Inflammatory macrophage (primary cell): ENCODE results near the gene SLC24A3.
A peak's percentile ranks its signal among the peaks of the same experiment; 100 is the strongest.

Experiments used
- DNase-seq, 2 donors: peaks; one replicate each; pipeline ENCODE4 v3.0.0-alpha.2; 2020 to 2022

The SLC24A3 gene

GRCh38 chr20:19723813-19724430 lies 511.5 kb downstream of the SLC24A3 start:
- no peak for DNase-seq

GRCh38 chr20:19725373-19725772 lies 512.9 kb downstream of the SLC24A3 start:
- no peak for DNase-seq

- peak; percentile 29 to 61 for DNase-seq
Observed at GRCh38 chr20:19725814-19726525, 513.5 kb downstream of the SLC24A3 start.

- no peak for DNase-seq
Observed at GRCh38 chr20:19727251-19727847, 514.9 kb downstream of the SLC24A3 start.

DNA sequence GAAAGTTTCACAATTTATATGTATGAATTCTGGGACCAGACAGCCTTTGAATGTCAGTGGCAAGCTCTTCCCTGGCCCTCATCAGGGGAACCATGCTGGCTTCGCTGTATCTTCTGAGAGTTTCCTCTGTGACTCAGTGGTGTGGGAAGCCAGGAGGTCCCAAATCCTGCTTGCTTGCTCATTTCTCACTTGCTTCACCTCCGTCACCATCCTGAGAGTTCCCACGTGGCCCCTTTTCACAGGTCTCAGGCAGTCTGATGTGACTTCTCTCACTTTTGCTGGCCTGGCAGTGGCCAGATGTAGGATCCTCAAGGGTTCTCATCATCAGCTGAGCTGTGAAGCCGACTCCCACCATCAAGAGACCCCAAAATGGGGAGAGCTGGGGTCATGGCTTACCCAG lies 517.2 kb downstream of the SLC24A3 start:
- no peak for DNase-seq

- DNase-seq: no peak
Observed at GRCh38 chr20:19730706-19731105, 518.3 kb downstream of the SLC24A3 start.

DNA sequence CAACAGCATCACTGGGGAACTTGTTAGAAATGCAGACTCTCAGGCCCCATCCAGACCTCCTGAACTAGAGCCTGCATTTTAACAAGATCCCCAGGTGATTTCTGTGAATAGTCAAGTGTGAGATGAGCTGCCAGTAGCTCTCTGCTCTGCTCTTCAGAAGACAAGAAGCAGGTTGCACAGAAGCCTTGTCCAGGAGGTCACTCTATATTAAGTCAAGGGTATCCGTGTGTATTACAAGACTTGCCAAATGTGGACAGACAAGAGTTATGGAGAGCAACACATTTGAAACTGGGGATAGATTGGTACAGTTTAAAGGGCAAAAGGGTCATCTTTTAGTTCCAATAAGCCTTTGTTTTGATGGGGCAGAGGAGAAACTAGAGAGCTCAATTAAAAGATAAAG lies 522.4 kb downstream of the SLC24A3 start:
- no peak for DNase-seq

GRCh38 chr20:19735446-19735845 lies 523.0 kb downstream of the SLC24A3 start:
- peak; percentile 80 to 88 for DNase-seq

DNA sequence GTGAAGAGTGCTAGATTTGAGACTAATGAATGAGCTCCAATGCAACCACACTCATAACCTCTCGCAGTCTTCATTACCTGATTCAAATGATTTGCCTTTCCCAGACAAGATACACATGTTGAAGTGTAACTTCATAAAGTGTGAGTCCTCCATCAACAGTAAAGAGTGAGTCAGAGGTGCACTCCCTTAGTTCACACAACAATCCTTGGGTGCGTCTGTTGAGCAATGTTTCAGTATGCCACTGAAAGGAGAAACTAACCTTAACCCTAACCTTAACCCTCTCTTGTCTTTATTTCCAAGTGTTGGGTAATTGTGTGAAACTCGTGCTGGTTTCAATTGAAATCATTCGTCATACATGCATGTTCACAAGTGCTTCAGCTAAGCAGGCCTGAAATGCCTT lies 524.6 kb downstream of the SLC24A3 start:
- peak; percentile 83 to 94 for DNase-seq

DNA sequence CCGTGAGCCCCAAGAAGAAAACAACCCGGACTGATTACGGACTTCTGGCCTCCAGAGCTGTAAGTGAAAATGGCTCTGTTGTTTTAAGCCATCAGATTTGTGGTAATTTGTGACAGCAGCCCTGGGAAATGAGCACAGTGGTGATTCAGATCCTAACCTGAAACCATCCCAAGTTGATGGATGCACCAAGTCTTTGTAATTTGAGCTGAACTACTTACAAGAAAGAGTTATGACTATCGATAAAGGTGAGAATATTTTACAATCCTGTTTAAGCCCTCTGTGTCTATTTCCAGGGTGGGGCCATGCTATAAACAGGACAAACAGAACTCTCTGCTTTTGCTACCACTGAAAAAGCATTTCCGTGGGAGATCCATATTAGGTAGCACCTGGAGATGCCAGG lies 526.5 kb downstream of the SLC24A3 start:
- no peak for DNase-seq

- DNase-seq: no peak
Observed at GRCh38 chr20:19739351-19739750, 526.9 kb downstream of the SLC24A3 start.

- no peak for DNase-seq
Observed at GRCh38 chr20:19740512-19740911, 528.1 kb downstream of the SLC24A3 start.

GRCh38 chr20:19741924-19742323 lies 529.5 kb downstream of the SLC24A3 start:
- DNase-seq: no peak

DNA sequence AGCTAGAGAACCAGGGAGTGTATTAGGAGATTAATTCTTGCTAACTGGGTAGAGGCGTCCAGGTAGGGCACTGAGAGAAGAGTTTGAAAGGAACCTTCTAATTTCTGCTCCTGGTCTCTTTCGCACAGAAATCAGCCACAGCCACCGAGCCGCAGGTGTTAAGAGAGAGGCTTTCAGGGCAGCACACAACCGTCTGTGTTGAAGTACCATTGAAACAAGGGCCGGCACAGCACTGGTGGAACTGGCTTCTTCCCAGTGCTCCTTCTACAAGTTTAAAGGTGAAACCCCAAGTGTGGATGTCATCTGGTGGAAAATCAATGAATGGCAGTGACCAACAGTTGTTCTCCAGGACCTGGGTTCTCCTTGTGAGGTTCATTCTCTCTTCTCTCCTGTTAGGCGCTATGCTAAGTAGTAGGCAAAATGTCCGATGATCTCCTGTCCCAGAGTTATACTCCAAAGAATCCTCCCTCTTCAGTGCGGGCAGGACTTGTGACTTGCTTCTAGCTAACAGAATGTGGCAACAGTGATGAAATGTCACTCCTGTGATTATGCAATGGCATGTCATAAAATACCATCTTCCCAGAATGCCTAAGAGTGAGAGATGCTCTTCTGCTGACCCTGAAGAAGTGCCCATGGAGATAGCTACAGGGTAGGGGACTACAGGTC lies 530.7 kb downstream of the SLC24A3 start:
- DNase-seq: peak; percentile 86 to 94

DNA sequence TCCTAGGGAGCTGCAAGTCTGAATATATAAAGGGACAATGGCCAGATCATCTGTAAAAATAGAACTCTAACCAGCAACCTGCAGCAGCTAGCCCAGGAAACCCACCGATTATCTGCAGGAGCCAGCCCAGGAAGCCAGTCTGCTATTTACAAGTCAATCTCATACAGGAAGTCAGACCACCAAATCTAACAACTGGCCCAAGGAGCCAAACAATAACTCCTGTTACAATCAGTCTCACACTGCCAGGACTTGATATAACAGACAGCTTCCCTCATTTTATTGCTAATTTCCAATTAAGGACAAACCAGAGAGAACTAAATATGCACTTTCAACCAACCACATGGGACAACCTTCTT lies 531.2 kb downstream of the SLC24A3 start:
- DNase-seq: no peak

- no peak for DNase-seq
Observed at GRCh38 chr20:19745106-19745505, 532.7 kb downstream of the SLC24A3 start.

- DNase-seq: no peak
Observed at GRCh38 chr20:19745584-19745983, 533.1 kb downstream of the SLC24A3 start.

- DNase-seq: no peak
Observed at GRCh38 chr20:19746396-19746795, 534.0 kb downstream of the SLC24A3 start.

DNA sequence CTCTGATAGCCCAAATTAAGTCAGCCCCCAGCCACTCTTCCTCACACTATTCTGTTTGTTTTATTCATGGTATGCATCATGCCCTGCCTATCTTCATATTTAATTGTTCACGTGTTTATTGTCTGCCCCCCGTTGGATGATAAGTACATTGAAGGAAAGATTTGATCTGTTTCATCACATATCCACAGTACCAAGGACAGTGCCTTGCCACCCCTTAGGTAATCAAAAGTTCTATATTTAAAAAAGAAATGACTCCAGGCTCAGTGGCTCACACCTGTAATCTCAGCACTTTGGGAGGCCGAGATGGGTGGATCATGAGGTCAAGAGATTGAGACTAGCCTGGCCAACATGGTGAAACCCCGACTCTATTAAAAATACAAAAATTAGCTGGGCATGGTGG lies 535.5 kb downstream of the SLC24A3 start:
- DNase-seq: no peak

DNA sequence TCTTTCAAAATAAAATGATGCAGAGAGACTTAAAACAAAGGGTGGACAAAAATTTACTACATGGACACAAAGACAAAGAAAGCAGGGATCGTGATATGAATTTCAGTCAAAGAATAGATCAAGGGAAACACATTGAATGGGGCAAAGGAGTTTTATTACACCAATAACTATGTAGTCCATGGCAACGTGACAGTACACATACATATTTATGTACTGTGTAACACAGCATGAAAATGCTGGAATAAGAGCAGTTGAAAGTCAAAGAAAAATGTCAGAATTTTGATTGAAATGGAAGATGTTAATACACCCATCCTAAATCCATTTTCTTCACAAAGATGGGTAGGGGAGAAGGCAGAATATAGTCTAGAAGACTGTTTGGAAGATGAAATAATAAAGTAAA lies 536.2 kb downstream of the SLC24A3 start:
- DNase-seq: no peak

GRCh38 chr20:19749618-19750071 lies 537.2 kb downstream of the SLC24A3 start:
- DNase-seq: peak in 1 of 2 donors; percentile 11

DNA sequence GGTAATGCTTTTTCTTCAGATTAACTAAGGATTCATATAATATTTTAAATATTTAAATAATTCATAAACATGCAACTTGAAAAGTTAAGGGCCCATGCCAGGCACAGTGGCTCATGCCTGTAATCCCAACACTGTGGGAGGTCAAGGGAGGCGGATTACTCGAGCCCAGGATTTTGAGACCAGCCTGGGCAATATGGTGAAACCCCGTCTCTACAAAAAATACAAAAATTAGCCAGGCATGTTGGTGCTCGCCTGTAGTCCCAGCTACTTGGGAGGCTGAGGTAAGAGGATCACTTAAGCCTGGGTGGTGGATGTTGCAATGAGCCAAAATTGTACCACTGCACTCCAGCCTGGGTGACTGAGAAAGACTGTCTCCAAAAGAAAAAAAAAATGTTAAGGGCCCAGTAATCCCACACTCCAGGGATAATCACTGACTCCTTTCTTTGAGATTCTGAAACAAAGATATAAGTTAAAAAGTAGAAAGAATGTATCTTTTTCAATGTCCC lies 537.7 kb downstream of the SLC24A3 start:
- DNase-seq: no peak

DNA sequence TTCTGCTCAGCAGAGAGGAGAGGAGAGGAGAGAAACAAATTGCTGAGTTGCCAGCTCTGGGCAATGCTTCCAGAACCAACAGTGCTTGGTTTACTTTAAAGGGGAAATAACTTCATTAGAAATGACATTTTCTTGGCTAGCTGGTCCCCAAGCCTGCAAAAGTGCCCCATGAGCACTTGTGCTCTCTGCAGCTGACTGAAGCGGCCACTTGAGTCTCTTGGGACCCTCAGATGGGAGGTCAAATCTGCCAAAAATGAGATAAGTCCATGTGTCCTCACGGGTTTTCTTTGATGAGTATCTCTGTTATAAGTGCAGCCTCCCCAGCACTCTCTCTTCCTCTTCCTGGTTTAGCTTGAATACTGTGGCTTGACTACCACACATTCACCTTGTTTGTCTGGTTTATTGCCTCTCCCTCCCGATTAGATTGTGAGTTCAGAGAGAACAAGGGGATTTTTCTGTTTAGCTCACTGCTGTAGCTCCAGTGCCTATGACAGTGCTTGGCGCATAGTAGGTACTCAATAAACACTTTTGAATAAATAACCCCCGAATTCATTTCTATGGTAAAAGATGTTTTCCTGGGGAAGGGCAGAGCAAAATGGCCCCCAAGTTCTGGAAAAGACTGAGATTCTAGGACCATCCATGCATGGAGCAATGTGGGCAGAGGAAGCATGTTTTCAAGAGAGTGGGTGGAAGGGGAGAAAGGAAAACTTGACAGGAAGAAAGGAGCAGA lies 538.6 kb downstream of the SLC24A3 start:
- DNase-seq: peak in 1 of 2 donors; percentile 24
